GM18868 (cell line): ENCODE data around the gene SDK2.

Experiments used
- ATAC-seq: cut with Tn5 transposase; IDR thresholded peaks from one replicate; pipeline ENCODE4 v1.9.1; 2021; ENCODE audit warnings: mild to moderate bottlenecking, moderate library complexity; ENCODE audit not compliant: unreplicated experiment

SDK2 gene

GRCh38 chr17:73644145-73645049, at the start of gene SDK2:
Gene SDK2, minus strand, starts transcription at chr17:73644445. Its CDS starts 357 bp downstream, at chr17:73644088.
- ATAC-seq: no peak

GRCh38 chr17:73693071-73693470, 48.8 kb upstream of the SDK2 start:
- ATAC-seq: no peak

- no peak for ATAC-seq
Observed at GRCh38 chr17:73691321-73691766, 47.1 kb upstream of the SDK2 start.

GRCh38 chr17:73690676-73691075, 46.4 kb upstream of the SDK2 start:
- ATAC-seq: no peak

GRCh38 chr17:73689596-73690275, 45.5 kb upstream of the SDK2 start:
- ATAC-seq: no peak

GRCh38 chr17:73686961-73687360, 42.7 kb upstream of the SDK2 start:
- no peak for ATAC-seq

GRCh38 chr17:73686126-73686525, 41.9 kb upstream of the SDK2 start:
- no peak for ATAC-seq

- ATAC-seq: no peak
Observed at GRCh38 chr17:73684183-73684582, 39.9 kb upstream of the SDK2 start.

- ATAC-seq: no peak
Observed at GRCh38 chr17:73683771-73684170, 39.5 kb upstream of the SDK2 start.

GRCh38 chr17:73681946-73682345, 37.7 kb upstream of the SDK2 start:
- ATAC-seq: no peak

GRCh38 chr17:73679476-73679875, 35.2 kb upstream of the SDK2 start:
- ATAC-seq: no peak

GRCh38 chr17:73678999-73679398, 34.8 kb upstream of the SDK2 start:
- ATAC-seq: no peak

GRCh38 chr17:73669771-73670170, 25.5 kb upstream of the SDK2 start:
- no peak for ATAC-seq

GRCh38 chr17:73667181-73667959, 23.1 kb upstream of the SDK2 start:
- no peak for ATAC-seq

GRCh38 chr17:73663614-73664013, 19.4 kb upstream of the SDK2 start:
- no peak for ATAC-seq

GRCh38 chr17:73660366-73660765, 16.1 kb upstream of the SDK2 start:
- no peak for ATAC-seq

- no peak for ATAC-seq
Observed at GRCh38 chr17:73658821-73659515, 14.7 kb upstream of the SDK2 start.

GRCh38 chr17:73657473-73658116, 13.3 kb upstream of the SDK2 start:
- no peak for ATAC-seq

- ATAC-seq: no peak
Observed at GRCh38 chr17:73654241-73654640, 10.0 kb upstream of the SDK2 start.

- ATAC-seq: no peak
Observed at GRCh38 chr17:73653810-73654209, 9.6 kb upstream of the SDK2 start.
